CD4-positive, alpha-beta T cell treated with Interleukin-10 for 1 hour (primary cell): ENCODE results near the gene TMEM156.
"Not testable (repeated sequence)": the region's sequence is repeated elsewhere in the genome, so short reads cannot be mapped to it uniquely, and the experiment has no call there.

Source experiments
- DNase-seq: peaks from one replicate; pipeline ENCODE4 v3.0.0-alpha.2; 2020

The TMEM156 gene

DNA sequence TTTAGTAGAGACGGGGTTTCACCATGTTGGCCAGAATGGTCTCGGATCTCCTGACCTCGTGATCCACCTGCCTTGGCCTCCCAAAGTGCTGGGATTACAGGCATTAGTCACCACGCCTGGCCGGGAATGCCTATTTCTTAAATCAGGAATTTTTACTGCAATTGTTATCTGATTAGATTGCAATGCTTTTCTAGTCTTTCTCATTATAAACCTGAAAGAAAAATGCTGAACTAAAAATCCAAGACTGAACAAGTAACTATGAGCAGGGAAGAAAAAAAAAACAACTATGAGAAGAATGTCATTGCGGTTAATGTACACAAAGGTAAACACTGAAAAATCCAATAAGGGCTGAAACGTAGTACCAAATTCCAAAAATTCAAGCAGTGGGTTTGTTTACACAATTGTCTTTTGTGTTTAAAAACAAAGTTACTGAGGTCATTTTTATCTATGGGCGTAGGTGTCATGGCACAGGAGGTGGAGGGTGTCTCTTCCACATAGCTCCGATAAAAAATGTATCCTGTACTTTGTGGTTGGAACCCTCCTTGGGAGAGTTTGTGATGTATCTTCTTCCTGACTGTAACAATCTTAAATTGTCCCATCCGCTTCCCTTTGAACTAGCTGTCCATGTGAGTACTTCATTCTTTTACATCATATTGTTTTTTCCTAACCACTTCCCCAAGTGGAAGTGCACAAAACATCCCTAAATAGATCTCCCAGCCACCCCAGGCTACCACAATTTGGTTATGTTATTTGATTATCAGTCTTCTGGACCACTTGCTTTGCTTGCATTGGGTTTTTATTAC, 11.1 kb upstream of the TMEM156 start:
- DNase-seq = no peak

DNA sequence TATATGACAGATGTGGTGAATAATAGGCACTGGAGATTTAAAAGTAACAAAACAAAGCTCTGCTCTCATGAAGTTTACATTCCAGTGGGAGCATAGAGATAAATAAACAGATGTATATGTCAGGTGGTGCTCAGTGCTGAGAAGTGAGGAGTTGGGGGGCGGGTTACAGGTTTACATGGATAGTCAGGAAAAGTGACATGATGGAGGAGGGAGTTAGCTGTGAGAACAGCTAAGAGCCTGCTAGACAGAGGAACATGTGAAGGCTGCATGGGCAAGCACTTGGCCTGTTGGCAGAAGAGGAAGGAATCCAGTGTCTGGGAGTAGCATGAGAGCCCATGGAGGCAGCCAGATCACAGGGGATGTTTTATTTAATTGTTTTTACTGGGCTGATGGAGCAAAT, 10.2 kb upstream of the TMEM156 start:
- no peak for DNase-seq

DNA sequence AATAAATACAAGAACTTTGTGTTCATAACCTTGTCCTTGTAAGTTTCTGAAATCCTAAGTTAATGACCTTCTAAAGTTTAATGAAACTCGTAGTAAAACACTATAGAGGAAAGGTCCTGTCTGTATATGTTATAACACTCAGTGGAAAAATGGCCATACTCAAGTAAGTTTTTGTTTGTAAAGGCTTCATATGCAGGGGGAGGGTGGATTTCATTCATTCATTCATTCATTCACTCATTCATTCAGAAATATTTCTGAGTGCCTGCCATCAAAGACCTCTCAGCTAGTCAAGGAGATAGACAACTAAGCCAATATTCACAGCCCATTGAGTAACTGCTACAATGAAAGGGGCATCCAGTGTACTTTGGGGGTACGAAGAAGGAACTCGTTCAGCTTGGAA, 6.9 kb upstream of the TMEM156 start:
- DNase-seq = no peak

DNA sequence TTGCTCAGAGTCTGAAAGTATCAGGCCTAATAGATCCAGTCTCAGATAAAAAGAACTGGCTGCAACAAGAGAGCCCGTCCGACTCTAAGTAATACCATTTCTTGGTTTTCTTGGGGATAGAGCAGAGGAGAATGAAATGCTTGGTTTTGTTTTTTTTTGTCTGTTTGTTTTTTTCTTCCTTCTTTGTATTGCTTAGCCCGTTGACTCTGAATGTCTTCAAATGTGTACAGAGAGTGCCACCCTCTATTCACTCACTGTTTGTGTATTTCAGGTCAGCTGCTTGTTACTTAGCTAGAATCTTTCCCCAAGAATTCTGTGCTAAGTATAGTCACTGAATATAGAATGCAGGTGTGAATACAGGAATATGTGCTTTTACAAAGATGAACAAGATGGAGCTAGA, 5.7 kb upstream of the TMEM156 start:
- no peak for DNase-seq

DNA sequence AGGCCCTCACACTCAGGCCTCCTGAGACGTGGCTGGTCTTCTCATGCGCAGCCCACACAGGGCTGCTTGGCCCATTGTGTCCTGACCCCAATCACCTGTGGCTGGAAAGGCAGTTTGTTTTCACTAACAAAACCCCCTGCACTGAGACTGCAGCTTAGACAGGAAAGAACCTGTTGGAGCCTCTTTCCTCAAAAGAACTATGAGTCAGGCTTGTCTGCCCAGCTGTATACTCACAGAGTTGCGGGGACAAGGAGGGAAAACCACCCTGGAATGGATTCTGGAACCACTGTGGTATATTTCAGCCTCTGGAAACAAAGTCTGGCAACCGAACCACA, 5.2 kb upstream of the TMEM156 start:
- no peak for DNase-seq

DNA sequence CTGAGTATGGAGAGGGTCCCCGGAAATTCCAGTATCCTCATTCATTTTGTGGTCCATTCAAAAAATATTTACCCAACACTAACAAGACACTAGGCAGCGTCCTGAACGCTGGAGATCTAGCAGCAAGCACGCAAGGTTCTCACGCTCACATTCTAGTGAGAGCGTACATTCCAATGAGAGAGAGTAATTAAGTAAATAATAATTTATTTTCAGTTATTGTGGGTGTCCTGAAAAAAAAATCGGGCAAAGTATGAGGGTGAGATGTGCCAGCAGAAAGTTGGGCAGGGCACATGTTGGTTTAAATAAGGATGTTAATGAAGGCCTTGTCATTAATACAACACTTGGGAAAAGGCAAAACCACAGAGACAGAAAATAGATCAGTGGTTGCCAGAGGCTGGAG, 4.0 kb upstream of the TMEM156 start:
- no peak for DNase-seq

DNA sequence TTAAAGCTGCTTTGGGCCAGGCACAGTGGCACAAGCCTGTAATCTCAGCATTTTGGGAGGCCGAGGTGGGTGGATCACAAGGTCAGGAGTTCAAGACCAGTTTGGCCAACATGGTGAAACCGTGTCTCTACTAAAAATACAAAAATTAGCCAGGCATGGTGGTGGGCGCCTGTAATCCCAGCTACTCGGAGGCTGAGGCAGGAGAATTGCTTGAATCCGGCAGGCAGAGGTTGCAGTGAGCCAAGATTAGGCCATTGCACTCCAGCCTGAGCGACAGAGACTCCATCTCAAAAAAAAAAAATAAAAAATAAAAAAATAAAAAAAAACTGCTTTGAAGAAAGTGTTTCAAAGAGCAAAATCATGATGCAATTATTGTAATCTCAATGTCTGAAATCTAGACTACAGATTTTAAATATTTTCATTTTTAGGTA, 604 bp downstream of the TMEM156 start:
- not testable (repeated sequence) for DNase-seq

DNA sequence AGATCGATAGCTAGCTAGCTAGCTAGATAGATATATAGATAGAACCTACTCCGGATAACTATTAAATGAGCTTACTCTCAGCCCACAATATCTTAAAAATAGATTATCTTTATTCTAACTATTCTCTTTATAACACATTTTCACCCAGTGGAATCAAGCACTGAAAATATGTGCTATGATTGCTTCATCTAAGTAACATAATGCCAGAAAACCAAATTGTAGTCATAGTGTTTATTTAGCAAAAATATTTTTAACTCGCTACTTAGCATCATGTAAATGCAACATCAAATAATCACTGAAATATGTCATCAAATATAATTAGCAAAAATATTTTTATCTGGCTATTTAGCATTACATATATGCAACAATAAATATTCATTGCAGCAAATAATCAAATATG, 1.5 kb downstream of the TMEM156 start:
- no peak for DNase-seq

DNA sequence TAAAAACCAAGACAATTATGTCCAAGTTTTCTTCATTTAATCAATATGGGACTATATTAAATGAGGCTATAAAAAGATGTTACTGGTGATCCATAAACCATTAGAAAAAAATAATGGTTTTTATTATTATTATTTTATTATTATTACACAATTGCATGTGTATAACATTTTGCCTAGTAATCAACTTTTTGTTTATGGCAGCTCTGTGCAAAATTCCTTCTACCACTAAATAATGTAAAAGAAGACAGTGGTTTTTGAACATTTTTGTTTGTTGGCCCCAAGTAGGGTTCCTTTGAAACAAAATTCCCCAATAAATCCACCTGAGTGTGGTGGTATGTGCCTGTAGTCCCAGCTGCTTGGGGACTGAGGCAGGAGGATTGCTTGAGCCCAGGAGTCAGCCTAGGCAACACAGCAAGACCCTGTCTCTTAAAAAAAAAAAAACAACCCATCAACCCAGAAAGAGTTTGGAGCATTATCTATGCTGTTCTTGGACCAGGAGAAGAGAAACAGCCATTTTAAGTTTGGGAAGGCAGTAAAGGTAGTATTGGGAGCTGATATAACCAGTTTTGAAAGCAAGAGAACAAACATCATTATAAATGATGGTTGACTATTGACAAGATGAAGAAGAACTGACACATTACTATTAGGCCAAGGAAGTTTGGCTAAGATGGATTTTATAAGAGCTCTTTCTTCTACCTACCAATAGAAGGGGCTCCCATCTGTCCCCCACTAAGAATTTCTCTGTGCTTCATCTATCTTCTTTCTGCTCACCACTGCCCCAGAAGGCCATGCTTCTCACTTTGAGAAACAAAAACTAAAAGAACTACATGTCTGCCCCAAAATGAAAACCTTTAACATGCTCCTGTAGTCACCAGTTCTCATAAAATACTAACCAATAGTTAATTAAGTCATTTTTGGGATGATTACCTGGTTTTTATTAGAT, 2.2 kb downstream of the TMEM156 start:
- DNase-seq = peak; percentile 51

DNA sequence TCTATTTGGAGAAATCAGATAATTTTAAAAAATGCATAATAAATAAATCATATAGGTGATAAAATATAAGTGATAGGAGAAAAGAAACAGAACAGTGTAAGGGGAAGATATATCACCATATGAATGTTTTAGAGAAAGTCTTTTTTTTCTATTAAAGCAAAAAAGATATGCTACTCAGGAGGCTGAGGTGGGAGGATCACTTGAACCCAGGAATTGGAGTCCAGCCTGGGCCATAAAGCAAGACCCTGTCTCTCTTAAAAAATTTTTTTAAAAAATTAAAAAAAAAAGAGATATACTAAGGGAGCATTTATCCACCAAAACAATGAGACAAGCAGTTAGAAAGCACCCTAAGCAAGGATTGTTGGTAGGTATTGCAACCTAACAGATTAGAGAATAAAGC, 6.1 kb downstream of the TMEM156 start:
- DNase-seq = no peak

DNA sequence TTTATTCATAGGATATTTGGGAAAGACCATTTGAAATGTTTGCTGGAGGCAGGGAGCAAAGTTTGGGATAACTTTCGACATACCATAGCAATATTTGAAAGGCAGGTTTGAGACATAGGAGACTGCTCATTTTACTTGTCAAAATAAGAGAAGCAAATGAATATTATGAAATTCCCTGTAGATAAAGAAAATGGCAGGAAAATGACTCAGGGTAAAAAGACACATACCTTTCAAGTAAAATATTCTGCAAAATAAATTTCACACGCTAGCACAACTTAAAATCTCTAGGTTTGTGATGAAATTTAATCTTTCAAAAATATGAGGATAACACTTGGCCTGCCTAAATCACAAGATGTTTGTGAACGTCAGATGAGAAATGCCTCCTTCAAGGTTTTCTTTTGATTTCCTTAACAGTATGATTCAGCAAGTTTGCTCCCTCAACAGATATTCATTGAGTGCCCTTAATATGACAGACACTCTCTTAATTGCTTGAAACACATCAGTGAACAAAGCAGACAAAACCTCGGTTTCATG, 6.6 kb downstream of the TMEM156 start:
- DNase-seq = no peak

DNA sequence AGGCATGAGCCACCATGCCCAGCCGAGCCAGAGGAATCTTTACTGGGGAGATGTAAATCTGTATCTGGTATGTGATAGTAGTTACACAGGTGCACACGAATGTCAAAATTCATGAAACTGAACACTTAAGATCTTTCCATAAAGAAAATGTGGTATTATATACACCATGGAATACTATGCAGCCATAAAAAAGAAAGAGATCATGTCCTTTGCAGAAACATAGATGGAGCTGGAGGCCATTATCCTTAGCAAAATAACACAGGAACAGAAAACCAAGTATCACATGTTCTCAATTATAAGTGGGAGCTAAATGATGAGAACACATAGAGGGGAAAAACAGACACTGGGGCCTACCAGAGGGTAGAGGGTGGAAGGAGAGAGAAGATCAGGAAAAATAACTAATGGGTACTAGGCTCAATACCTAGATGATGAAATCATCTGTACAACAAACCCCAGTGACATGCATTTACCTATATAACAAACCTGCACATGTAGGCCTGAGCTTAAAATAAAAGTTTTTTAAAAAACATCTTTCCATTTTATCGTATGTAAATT, 7.8 kb downstream of the TMEM156 start:
- DNase-seq = no peak

DNA sequence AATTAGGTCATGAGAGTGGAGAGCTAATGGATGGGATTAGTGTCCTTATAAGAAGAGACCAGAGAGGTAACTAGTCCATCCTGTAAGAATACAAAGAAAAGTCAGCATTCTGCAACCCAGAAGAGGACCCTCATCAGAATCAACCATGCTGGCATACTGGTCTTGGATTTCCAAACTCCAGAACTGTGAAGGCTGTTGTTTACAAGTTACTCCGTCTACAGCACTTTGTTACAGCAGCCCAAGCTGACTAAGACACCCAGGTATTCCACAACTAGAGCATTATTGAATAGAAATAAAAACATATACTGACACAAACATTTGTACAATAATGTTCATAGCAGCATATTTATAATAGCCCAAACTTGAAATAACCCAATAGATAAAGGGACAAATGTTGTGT, 9.2 kb downstream of the TMEM156 start:
- DNase-seq = no peak

DNA sequence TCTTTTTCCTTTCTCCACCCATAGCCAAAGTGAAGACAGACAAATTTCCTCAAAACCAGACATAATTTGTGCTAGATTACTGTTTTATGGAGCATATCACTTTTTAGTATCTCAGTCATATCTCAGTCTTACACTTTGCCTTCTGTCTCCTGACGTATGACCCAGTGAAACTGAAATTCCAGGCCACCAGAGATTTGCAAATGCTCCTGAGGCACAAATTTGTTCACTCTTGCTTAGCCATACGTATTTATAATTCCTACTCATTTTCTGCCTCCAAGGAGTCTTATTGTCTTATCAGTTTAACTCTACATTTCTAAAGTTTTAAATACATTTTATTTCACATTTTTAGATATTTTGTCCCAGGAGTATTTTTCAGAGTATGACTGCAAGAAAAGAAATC, 10.0 kb downstream of the TMEM156 start:
- DNase-seq = no peak

DNA sequence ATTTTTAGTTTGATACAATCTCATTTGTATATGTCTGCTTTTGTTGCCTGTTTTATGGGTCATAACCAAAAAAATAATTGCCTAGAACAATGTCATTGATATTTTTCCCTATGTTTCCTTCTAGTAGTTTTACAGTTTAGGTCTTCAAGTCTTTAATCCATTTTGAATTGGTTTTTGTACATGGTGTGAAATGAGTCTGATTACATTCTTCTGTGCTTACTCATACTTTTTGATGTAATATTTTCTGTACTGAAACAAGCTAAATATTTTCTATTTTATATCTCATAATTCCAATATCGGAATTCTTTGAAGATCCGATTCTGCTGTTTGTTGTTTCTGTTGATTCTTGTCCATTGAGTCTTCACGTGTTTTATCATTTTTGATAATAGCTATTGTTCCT, 10.6 kb downstream of the TMEM156 start:
- DNase-seq = no peak

DNA sequence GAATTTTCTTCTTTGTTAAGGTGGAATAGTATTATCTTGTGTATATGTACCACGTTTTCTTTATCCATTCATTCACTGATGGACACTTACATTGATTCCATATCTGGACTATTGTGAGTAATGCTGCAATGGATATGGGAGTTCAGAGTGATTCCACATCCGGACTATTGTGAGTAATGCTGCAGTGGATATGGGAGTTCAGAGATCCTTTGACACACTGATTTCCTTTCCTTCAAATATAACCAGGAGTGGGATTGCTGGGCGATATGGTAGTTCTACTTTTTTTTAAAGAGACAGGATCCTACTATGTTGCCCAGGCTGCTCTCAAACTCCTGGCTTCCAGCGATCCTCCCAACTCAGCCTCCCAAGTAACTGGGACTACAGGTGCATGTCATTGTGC, 12.1 kb downstream of the TMEM156 start:
- DNase-seq = no peak

DNA sequence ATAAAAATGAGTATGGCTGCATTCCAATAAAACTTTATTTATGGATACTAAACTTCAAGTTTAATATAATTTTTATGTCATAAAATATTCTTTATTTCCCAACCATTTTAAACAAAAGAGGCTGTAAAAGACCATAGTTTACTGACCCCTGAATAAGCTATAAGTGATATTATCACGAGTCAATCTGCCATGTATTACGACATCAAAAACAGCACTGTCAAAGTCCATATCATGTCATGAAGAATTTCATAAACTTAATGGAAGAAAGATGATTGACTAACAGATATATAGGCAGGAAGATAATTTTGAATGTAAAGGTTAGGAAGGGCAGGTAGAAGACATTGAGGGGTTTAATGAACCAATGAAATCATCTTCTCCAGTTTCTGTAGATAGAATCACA, 18.2 kb downstream of the TMEM156 start:
- DNase-seq = no peak

DNA sequence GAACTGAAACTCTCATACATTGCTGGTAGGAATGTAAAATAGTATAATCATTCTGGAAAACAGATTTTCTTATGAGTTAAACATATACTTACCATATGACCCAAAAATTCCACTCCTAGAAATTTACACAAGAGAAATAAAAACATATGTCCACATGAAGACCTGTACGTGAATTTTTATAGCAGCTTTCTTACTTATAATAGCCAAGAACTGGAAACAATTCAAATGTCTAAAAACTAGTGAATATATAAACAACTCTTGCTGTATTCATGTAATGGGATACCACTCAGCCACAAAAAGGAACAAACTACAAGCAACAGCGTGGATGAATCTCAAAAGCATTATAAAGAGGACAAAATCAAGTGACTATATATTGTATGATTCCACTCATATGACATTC, 27.5 kb downstream of the TMEM156 start:
- no peak for DNase-seq

DNA sequence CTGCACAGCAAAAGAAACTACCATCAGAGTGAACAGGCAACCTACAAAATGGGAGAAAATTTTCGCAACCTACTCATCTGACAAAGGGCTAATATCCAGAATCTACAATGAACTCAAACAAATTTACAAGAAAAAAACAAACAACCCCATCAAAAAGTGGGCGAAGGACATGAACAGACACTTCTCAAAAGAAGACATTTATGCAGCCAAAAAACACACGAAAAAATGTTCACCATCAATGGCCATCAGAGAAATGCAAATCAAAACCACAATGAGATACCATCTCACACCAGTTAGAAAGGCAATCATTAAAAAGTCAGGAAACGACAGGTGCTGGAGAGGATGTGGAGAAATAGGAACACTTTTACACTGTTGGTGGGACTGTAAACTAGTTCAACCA, 30.2 kb downstream of the TMEM156 start:
- not testable (repeated sequence) for DNase-seq

DNA sequence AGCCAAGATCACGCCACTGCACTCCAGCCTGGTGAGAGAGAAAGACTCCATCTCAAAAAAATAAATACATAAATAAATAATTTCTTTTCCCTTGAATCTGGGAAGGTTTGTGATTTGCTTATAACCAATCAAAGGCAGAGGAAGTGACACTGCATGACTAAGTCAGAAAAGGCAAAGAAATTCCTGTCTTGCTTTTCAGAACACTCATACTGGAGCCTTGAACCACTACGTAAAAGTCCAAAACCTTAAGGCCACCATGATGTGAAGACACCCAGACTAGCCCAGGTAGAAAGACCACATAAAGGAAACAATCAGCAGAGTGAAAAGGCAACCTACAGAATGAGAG, 36.6 kb downstream of the TMEM156 start:
- DNase-seq = no peak

DNA sequence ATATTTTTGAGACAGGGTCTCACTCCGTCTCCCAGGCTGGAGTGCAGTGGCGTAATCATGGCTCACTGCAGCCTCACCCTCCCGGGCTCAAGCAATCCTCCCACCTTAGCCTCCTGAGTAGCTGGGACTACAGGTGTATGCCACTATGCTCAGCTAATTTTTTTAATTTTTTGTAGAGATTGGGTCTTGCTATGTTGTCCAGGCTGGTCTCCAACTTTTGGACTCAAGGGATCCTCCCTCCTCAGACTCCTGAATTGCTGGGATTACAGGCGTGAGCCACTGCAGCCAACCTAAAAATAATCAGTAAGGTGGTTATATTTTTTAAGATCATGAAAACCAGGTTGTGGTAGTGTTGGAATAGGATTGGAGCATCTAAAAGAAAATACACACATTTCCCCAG, 38.1 kb downstream of the TMEM156 start:
- DNase-seq = no peak

DNA sequence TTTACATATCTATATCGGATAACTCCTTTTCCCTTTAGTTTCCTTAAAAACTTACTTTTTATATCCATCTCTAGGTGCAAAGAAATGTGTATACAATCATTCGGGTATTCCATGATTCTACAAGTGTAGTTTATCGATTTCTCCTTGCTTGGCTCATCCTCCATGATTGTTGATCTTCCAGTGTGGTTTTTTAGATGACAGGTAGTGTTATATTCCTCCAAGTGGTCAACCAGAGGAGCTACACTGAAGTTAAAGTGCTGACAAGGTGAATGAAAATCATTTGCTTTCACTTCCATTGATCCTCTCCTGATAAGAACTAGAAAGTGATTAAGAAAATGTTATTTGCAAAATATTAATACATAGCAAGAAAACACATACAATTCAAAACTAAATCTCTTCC, 38.5 kb downstream of the TMEM156 start:
- no peak for DNase-seq

DNA sequence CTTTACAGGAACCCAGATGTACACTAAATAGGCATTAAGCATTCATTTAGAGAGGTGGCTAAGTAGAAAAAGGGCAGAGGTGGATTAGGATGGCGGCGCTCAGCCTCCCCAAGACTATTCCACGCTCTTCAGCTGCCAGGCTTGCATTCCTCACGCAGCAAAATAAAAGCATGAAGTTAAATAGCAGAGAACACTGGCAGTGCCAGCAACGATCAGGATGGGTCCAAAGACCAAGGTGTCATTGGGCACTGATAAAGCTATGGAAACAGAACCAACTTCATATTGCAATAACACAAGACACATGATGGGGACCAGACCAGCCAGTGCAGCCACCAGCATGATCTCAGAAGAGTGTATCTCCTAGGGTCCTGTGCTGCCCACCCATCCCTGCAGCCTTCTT, 42.0 kb downstream of the TMEM156 start:
- no peak for DNase-seq

DNA sequence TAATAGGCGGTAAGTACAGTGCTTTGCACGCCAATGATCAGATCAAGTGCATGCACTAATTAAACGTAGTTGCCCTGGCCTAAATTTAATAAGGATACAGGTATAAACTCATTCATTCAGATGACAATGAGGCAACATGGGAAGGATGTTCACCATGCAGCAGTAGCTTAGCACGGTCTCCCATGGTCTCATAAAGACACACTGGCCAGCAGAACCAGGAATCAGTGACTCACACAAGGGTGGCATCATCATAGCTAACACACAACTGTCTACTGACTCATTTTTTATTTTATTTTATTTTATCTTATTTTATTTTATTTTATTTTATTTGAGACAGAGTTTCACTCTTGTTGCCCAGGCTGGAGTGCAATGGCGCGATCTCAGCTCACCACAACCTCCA, 42.7 kb downstream of the TMEM156 start:
- DNase-seq = no peak
